Measurements from ENCODE around the gene ATP2B2.

GRCh38 chr3:10406414-10406813 lies 99.0 kb downstream of the ATP2B2 start:
- TF ChIP-seq POLR2A (IDR thresholded peaks at IDR 0.05; ENCODE audit: low read length) (no peak), CTCF (IDR thresholded peaks at IDR 0.05) (no peak), USF2 (IDR thresholded peaks at IDR 0.05) (no peak), MAX (IDR thresholded peaks at IDR 0.05) (no peak), RFX5 (IDR thresholded peaks at IDR 0.05) (no peak), SREBF2 (IDR thresholded peaks at IDR 0.05) (no peak), HMGXB4 (CRISPR knock-in tag; IDR thresholded peaks at IDR 0.05; ENCODE audit: borderline replicate concordance) (no peak), CEBPB (IDR thresholded peaks at IDR 0.05) (no peak)
